CD14-positive monocyte (primary cell): ENCODE results near the gene ETV2. TPM values are rescaled to one million over a fixed set of nuclear protein-coding genes. Genes with fewer than 3 reads are reported as not detected.

Source experiments
- DNase-seq, 3 donors: peaks; one replicate each; pipeline ENCODE4 v3.0.0-alpha.2; 2011 to 2022
- H2AFZ ChIP-seq: 2 replicates; pipeline ENCODE4 v1.6.0; 2012; ENCODE audit warnings: mild to moderate bottlenecking, low read depth, low read length, inconsistent platforms; ENCODE audit not compliant: insufficient read depth, poor library complexity, severe bottlenecking
- H3K27ac ChIP-seq, 2 donors: 1 replicate in 1 of 2; 2 replicates in 1 of 2; pipeline ENCODE4 v1.5.1; 2012 to 2013; ENCODE audit warnings: low read length in 2 of 2, control low read depth in 1 of 2, inconsistent platforms in 1 of 2, low read depth in 1 of 2, mild to moderate bottlenecking in 1 of 2
- H3K27me3 ChIP-seq, 2 donors: one replicate each; pipeline versions ENCODE4 v1.6.0 to v1.6.1; 2011 to 2013; ENCODE audit warnings: low read length in 2 of 2; ENCODE audit not compliant: control insufficient read depth in 2 of 2, insufficient read depth in 2 of 2
- H3K36me3 ChIP-seq, 2 donors: replicated peaks in 1 of 2; 1 replicate in 1 of 2; 2 replicates in 1 of 2; pipeline versions ENCODE4 v1.5.1 to v1.6.1; 2012 to 2013; ENCODE audit warnings: low read length in 2 of 2, control low read depth in 1 of 2, inconsistent platforms in 1 of 2, mild to moderate bottlenecking in 1 of 2; ENCODE audit not compliant: insufficient read depth in 2 of 2, control insufficient read depth in 1 of 2
- H3K4me1 ChIP-seq, 2 donors: 1 replicate in 1 of 2; 2 replicates in 1 of 2; pipeline versions ENCODE4 v1.5.1 to v1.6.1; 2012 to 2013; ENCODE audit warnings: low read length in 2 of 2, control low read depth in 1 of 2, inconsistent platforms in 1 of 2, mild to moderate bottlenecking in 1 of 2, moderate library complexity in 1 of 2; ENCODE audit not compliant: insufficient read depth in 2 of 2, control insufficient read depth in 1 of 2
- H3K4me2 ChIP-seq: replicated peaks from 2 replicates; pipeline ENCODE3; 2012; ENCODE audit warnings: low read length, moderate library complexity, mild to moderate bottlenecking; ENCODE audit not compliant: poor library complexity, severe bottlenecking; ENCODE audit errors: extremely low read depth
- H3K4me3 ChIP-seq, 3 experiments: fragments of 200-600 bp in 1 of 3; sonication (generic) in 1 of 3; replicated peaks in 1 of 3; 1 replicate in 2 of 3; 2 replicates in 1 of 3; pipeline ENCODE4 v1.5.1; 2011 to 2013; ENCODE audit warnings: low read length in 3 of 3, mild to moderate bottlenecking in 3 of 3, control low read depth in 2 of 3, low read depth in 2 of 3, inconsistent platforms in 1 of 3, moderate library complexity in 1 of 3
- H3K79me2 ChIP-seq: 2 replicates; pipeline ENCODE4 v1.6.0; 2012; ENCODE audit warnings: mild to moderate bottlenecking, control low read depth, inconsistent platforms, low read length, moderate library complexity; ENCODE audit not compliant: insufficient read depth
- H3K9ac ChIP-seq: 2 replicates; pipeline ENCODE4 v1.6.0; 2017; ENCODE audit warnings: low read length, mild to moderate bottlenecking; ENCODE audit not compliant: insufficient read depth, poor library complexity, severe bottlenecking
- H3K9me3 ChIP-seq, 2 donors: replicated peaks in 1 of 2; 1 replicate in 1 of 2; 2 replicates in 1 of 2; pipeline versions ENCODE4 v1.5.1 to v1.6.1; 2012 to 2013; ENCODE audit warnings: low read length in 2 of 2, control low read depth in 1 of 2; ENCODE audit not compliant: control insufficient read depth in 1 of 2, insufficient read depth in 1 of 2
- H4K20me1 ChIP-seq: 2 replicates; pipeline ENCODE4 v1.6.0; 2012; ENCODE audit warnings: mild to moderate bottlenecking, low read length, control low read depth, moderate library complexity; ENCODE audit not compliant: insufficient read depth
- H3K27ac Mint-ChIP-seq, 7 donors: one replicate each; pipeline ENCODE4 v1.8.0; 2020; ENCODE audit warnings: mild to moderate bottlenecking in 7 of 7, mixed read lengths in 7 of 7, moderate library complexity in 6 of 7, inconsistent platforms in 2 of 7
- H3K27me3 Mint-ChIP-seq, 3 donors: one replicate each; pipeline ENCODE4 v1.8.0; 2021 to 2022; ENCODE audit warnings: low read depth in 3 of 3, mild to moderate bottlenecking in 3 of 3, mixed read lengths in 3 of 3, moderate library complexity in 3 of 3, inconsistent platforms in 1 of 3
- H3K36me3 Mint-ChIP-seq, 2 donors: one replicate each; pipeline ENCODE4 v1.8.0; 2020; ENCODE audit warnings: mixed read lengths in 2 of 2, inconsistent platforms in 1 of 2, mild to moderate bottlenecking in 1 of 2
- H3K4me1 Mint-ChIP-seq: one replicate; pipeline ENCODE4 v1.8.0; 2020; ENCODE audit warnings: mild to moderate bottlenecking, mixed read lengths
- H3K4me3 Mint-ChIP-seq, 2 donors: one replicate each; pipeline ENCODE4 v1.8.0; 2020; ENCODE audit warnings: mild to moderate bottlenecking in 2 of 2, mixed read lengths in 2 of 2, moderate library complexity in 1 of 2
- H3K9me3 Mint-ChIP-seq, 7 donors: one replicate each; pipeline ENCODE4 v1.8.0; 2020 to 2022; ENCODE audit warnings: mixed read lengths in 7 of 7, mild to moderate bottlenecking in 6 of 7, moderate library complexity in 6 of 7, inconsistent platforms in 2 of 7
- WGBS: methylation state at CpG from one replicate; pipeline ENCODE4 v1.1.5; 2013; ENCODE audit warnings: missing lambda C conversion rate; ENCODE audit not compliant: insufficient coverage; 5-methylcytosine and 5-hydroxymethylcytosine counted together
- intact Hi-C, 2 donors: fragments of 100-400 bp; cut with micrococcal nuclease; formaldehyde crosslinking; loops; one replicate each; pipeline versions ENCODE4 v1.15.0 to v1.15.1; 2023
- polyA plus RNA-seq, 3 donors: library from polyadenylated mRNA; depleted of rRNA in 1 of 3; unstranded in 2 of 3; stranded (reverse) in 1 of 3; fragments of 300-500 nt in 2 of 3; fragments of >200 nt in 1 of 3; fragmentation: Illumina TruSeq in 2 of 3; gene quantifications; 1 replicate in 2 of 3; 2 replicates in 1 of 3; pipeline ENCODE4 v1.2.3, GENCODE V29; 2012 to 2021
- TF ChIP-seq, protein P1 (sequence below): fragments of 200-600 bp; IDR thresholded peaks from one replicate; pipeline ENCODE4 v1.8.0; 2022; ENCODE audit warnings: antibody characterized with exemption, mild to moderate bottlenecking

Gene ETV2
- polyA plus RNA-seq, 3 donors: 0.17 to 0.93 (median 0.82) TPM

DNA sequence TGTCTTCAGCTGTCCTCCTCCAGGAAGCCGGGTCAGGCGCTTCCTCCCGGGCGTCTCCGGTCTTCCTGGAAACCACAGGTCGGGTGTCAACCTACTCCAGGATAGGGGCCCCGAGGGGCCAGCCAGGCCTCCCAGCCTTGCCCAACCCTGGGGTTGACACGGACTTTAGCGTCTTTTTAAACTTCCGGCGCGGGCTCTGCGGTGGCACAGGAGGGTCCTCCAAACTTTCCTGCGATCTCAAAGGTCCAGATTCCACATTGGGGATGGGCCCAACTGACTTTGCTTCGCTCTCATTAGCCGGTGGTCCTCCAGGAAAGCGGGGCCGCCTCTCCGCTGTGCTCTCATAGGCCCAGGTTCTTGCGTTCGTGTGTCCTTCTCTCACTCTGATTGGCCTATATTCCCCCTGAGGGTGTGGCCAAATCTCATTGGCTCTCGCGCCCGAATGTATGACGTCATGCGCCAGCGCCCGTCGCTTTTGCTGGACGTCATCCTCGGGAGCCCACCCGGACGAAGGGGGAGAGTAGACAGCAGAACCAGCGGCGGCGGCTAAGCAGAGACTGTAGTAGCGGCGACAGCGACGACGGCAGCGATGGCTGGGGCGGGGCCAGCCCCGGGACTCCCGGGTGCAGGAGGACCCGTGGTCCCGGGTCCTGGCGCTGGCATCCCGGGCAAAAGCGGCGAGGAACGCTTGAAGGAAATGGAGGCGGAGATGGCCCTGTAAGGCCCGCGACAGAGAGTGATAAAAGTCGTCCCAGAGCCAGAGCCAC, 12.8 kb upstream of the ETV2 start, which contains the start of gene RBM42:
RBM42 (plus strand) TSS at position 472 of the 767 bp plus-strand sequence; CDS start at position 590, 118 bp downstream.
- peak within 1 kb of the TSS; percentile 41 to 99 (median 98) for H3K4me3 ChIP-seq
- Mint-ChIP-seq H3K27me3 (peaks cover 0 to 3% (median 2%) of the 10 kb centered on the region in 3 donors), H3K4me1 (peaks cover 13% of the 10 kb centered on the region), H3K27ac (peak within 1 kb of the TSS; percentile 96 to 100 (median 96)), H3K4me3 (peak within 1 kb of the TSS; percentile 93 to 98), H3K9me3 (peaks cover 0 to 3% (median 0%) of the 10 kb centered on the region in 7 donors), H3K36me3 (peaks cover 32 to 38% of the 10 kb centered on the region in 2 donors)
- H3K4me2 ChIP-seq: peak within 1 kb of the TSS; percentile 88
- TF ChIP-seq, protein P1, sequence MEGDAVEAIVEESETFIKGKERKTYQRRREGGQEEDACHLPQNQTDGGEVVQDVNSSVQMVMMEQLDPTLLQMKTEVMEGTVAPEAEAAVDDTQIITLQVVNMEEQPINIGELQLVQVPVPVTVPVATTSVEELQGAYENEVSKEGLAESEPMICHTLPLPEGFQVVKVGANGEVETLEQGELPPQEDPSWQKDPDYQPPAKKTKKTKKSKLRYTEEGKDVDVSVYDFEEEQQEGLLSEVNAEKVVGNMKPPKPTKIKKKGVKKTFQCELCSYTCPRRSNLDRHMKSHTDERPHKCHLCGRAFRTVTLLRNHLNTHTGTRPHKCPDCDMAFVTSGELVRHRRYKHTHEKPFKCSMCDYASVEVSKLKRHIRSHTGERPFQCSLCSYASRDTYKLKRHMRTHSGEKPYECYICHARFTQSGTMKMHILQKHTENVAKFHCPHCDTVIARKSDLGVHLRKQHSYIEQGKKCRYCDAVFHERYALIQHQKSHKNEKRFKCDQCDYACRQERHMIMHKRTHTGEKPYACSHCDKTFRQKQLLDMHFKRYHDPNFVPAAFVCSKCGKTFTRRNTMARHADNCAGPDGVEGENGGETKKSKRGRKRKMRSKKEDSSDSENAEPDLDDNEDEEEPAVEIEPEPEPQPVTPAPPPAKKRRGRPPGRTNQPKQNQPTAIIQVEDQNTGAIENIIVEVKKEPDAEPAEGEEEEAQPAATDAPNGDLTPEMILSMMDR: no peak
- H2AFZ ChIP-seq: peak within 1 kb of the TSS; percentile 89
- H3K36me3 ChIP-seq: peaks cover 31 to 35% of the 10 kb centered on the region in 2 donors
- H3K4me1 ChIP-seq: peaks cover 14 to 15% of the 10 kb centered on the region in 2 donors
- H3K79me2 ChIP-seq: peaks cover 11% of the 10 kb centered on the region
- no peaks in the 10 kb centered on the region for H3K9me3 ChIP-seq
- intact Hi-C loops: loop anchor here (2.0 to 5.0 kb wide), 5 partner anchors 16 to 489 kb away; partner anchors contain the start of genes HAUS5 (in 1 of the 2), KMT2B (in 1 of the 2), LIN37 (in 1 of the 2) and PSENEN (in 1 of the 2)
- no peaks in the 10 kb centered on the region for H4K20me1 ChIP-seq
- peak within 1 kb of the TSS; percentile 85 to 99 for H3K27ac ChIP-seq
- no peaks in the 10 kb centered on the region for H3K27me3 ChIP-seq
- H3K9ac ChIP-seq: peak within 1 kb of the TSS; percentile 98
- peak; percentile 97 to 98 (median 97) for DNase-seq
- WGBS: under 1% methylated on average over 56 of the region's 56 CpGs

DNA sequence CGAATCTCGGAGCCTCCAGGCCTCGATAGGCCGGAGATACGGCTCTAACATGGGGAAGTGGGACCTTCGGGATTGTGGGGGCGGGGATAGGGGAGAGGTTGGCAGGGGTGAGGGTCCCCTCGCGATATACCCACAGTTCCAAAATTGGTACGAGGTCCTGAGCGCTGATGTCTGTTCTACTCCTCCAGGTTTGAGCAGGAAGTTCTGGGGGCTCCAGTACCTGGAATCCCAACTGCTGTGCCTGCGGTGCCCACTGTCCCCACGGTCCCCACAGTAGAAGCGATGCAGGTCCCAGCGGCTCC, 12.3 kb upstream of the ETV2 start:
- peak overlapping the region; percentile 41 to 99 (median 98) for H3K4me3 ChIP-seq
- peak overlapping the region; percentile 93 to 98 for H3K4me3 Mint-ChIP-seq
- peak overlapping the region; percentile 96 to 100 (median 96) for H3K27ac Mint-ChIP-seq
- no peak for DNase-seq
- 11% methylated on average over 13 of the region's 15 CpGs for WGBS
- peaks cover 13% of the 10 kb centered on the region for H3K4me1 Mint-ChIP-seq
- peaks cover 0 to 3% (median 2%) of the 10 kb centered on the region in 3 donors for H3K27me3 Mint-ChIP-seq
- H3K36me3 ChIP-seq: peaks cover 37 to 41% of the 10 kb centered on the region in 2 donors
- intact Hi-C loops: loop anchor here (2.0 to 5.0 kb wide), 5 partner anchors 16 to 488 kb away; partner anchors contain the start of genes HAUS5 (in 1 of the 2), KMT2B (in 1 of the 2), LIN37 (in 1 of the 2) and PSENEN (in 1 of the 2)
- H3K9ac ChIP-seq: peak overlapping the region; percentile 98
- H3K4me2 ChIP-seq: peak overlapping the region; percentile 88
- H3K4me1 ChIP-seq: peaks cover 14 to 15% of the 10 kb centered on the region in 2 donors
- no peaks in the 10 kb centered on the region for H4K20me1 ChIP-seq
- peaks cover 0 to 3% (median 0%) of the 10 kb centered on the region in 7 donors for H3K9me3 Mint-ChIP-seq
- H2AFZ ChIP-seq: peak overlapping the region; percentile 89
- no peaks in the 10 kb centered on the region for H3K27me3 ChIP-seq
- H3K36me3 Mint-ChIP-seq: peaks cover 38 to 43% of the 10 kb centered on the region in 2 donors
- H3K79me2 ChIP-seq: peaks cover 11% of the 10 kb centered on the region
- TF ChIP-seq, protein P1: no peak
- peak overlapping the region; percentile 85 to 99 for H3K27ac ChIP-seq
- H3K9me3 ChIP-seq: no peaks in the 10 kb centered on the region
